Liver (tissue), 2 donors: ENCODE results near the gene CMBL.

ENCODE experiments used
- TF ChIP-seq, protein P1 (sequence below): IDR thresholded peaks from 2 replicates; pipeline ENCODE4 v1.6.1; 2016; ENCODE audit warnings: antibody characterized with exemption
- TF ChIP-seq, protein P2 (sequence below): fragments of 150-350 bp; IDR thresholded peaks from 2 replicates; pipeline ENCODE4 v1.5.1; 2017; ENCODE audit warnings: improper control_type of control experiment, low read depth, low read length; ENCODE audit not compliant: missing input control
- donor health status: healthy.

DNA sequence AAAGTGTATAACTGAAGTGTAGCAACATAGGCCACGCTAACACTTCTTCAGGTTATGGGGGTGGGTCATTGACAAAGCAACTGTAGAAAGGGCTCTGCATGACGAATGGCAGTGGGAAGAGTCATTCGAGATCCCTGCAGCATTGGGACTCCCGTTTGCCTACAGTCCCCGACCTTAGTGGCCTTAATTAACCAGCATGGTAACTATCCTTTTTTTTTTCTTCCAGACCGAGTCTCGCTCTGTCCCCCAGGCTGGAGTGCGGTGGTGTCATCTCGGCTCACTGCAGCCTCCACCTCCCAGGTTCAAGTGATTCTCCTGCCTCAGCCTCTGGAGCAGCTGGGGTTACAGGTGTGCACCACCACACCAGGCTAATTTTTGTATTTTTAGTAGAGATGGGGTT, 14.2 kb upstream of the CMBL start:
- TF ChIP-seq, protein P1, sequence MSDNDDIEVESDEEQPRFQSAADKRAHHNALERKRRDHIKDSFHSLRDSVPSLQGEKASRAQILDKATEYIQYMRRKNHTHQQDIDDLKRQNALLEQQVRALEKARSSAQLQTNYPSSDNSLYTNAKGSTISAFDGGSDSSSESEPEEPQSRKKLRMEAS = no peak
- TF ChIP-seq, protein P2, sequence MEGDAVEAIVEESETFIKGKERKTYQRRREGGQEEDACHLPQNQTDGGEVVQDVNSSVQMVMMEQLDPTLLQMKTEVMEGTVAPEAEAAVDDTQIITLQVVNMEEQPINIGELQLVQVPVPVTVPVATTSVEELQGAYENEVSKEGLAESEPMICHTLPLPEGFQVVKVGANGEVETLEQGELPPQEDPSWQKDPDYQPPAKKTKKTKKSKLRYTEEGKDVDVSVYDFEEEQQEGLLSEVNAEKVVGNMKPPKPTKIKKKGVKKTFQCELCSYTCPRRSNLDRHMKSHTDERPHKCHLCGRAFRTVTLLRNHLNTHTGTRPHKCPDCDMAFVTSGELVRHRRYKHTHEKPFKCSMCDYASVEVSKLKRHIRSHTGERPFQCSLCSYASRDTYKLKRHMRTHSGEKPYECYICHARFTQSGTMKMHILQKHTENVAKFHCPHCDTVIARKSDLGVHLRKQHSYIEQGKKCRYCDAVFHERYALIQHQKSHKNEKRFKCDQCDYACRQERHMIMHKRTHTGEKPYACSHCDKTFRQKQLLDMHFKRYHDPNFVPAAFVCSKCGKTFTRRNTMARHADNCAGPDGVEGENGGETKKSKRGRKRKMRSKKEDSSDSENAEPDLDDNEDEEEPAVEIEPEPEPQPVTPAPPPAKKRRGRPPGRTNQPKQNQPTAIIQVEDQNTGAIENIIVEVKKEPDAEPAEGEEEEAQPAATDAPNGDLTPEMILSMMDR = no peak
